HG02885 (cell line): ENCODE data around the gene SNX13.
A peak's percentile ranks its signal among the peaks of the same experiment; 100 is the strongest.

Experiments used
- ATAC-seq: cut with Tn5 transposase; IDR thresholded peaks from one replicate; pipeline ENCODE4 v1.9.1; 2021; ENCODE audit warnings: mild to moderate bottlenecking; ENCODE audit not compliant: unreplicated experiment, poor library complexity

Gene SNX13, protein sequence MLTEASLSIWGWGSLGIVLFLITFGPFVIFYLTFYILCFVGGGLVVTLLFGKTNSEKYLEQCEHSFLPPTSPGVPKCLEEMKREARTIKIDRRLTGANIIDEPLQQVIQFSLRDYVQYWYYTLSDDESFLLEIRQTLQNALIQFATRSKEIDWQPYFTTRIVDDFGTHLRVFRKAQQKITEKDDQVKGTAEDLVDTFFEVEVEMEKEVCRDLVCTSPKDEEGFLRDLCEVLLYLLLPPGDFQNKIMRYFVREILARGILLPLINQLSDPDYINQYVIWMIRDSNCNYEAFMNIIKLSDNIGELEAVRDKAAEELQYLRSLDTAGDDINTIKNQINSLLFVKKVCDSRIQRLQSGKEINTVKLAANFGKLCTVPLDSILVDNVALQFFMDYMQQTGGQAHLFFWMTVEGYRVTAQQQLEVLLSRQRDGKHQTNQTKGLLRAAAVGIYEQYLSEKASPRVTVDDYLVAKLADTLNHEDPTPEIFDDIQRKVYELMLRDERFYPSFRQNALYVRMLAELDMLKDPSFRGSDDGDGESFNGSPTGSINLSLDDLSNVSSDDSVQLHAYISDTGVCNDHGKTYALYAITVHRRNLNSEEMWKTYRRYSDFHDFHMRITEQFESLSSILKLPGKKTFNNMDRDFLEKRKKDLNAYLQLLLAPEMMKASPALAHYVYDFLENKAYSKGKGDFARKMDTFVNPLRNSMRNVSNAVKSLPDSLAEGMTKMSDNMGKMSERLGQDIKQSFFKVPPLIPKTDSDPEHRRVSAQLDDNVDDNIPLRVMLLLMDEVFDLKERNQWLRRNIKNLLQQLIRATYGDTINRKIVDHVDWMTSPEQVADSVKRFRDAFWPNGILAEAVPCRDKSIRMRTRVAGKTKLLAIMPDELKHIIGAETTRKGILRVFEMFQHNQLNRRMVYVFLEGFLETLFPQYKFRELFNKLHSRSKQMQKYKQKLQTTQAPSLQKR

GRCh38 chr7:17940302-17940883 is at the start of gene SNX13:
TSS of gene SNX13 (minus strand) at chr7:17940494. CDS start at chr7:17940295, 199 bp downstream.
- peak; percentile 92 for ATAC-seq

DNA sequence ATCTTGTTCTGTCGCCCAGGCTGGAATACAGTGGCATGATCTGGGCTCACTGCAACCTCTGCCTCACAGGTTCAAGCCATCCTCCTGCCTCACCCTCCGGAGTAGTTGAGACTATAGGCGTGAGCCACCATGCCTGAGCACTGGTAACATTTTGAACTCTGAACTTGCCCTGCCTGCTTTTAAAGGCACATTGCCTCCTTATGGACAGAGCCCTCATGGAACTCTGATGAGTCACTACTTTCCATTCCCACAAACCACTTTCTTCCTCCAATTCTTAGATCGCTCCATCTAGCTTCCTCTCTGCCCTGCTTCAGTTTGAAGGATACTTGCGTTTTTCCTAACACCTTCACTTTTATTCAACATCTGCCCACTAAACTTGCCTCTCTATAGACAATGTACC is 49.3 kb upstream of the SNX13 start:
- ATAC-seq = no peak

DNA sequence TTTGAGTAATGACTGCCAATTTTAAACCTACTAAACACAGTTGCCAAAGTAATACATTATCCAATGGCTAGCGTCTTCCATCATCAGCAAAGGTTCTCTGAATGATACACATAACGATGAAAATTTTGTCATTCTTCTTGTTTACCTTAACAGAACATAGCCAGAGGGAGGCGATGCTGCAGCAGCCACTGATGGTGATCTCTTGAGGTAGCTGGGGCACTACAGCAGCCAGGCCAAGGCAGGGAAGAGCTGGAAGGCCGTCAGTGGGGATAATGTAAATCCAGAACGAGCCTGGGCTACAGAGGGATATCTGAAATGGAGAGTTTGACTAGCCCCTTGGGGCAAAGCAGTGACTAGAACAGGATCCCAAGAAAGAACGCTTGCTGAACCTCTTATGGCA is 48.6 kb upstream of the SNX13 start:
- no peak for ATAC-seq

DNA sequence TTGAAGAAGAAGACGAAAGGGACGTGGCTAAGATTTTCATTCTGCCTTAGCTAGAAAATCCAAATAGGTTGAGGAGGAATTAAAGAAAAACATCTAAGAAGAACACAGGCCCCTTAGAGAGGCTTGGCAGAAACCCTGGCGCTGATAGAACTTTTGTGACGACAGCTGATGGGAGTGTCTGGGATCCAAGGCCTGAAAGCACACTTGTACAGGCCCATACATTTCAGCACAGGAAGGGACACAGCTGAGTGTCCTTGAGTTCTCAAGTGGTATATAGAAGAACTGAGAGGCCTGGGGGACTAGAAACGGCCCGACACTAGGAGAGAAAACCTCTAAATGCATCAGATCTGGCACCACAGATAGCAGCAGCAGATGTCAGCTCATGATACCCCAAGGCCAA is 47.8 kb upstream of the SNX13 start:
- ATAC-seq = no peak

DNA sequence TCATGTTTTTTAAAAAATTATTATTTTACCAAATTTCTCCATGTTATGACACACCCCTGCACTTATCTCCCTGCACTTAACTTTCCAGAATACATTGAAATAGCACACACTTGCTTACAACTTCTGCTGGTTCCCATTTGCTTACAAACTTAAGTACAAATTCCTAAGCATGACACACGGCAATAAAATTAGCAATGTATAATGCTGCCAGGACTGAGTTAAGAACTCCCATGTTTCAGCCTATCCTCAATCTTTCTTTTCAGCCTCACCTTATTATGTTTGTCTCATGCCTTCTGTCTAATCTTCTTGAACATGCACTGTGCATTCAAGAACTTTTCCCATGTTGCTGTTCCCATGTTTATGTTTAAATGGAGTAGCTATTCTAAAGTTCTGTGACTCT is 46.6 kb upstream of the SNX13 start:
- no peak for ATAC-seq

DNA sequence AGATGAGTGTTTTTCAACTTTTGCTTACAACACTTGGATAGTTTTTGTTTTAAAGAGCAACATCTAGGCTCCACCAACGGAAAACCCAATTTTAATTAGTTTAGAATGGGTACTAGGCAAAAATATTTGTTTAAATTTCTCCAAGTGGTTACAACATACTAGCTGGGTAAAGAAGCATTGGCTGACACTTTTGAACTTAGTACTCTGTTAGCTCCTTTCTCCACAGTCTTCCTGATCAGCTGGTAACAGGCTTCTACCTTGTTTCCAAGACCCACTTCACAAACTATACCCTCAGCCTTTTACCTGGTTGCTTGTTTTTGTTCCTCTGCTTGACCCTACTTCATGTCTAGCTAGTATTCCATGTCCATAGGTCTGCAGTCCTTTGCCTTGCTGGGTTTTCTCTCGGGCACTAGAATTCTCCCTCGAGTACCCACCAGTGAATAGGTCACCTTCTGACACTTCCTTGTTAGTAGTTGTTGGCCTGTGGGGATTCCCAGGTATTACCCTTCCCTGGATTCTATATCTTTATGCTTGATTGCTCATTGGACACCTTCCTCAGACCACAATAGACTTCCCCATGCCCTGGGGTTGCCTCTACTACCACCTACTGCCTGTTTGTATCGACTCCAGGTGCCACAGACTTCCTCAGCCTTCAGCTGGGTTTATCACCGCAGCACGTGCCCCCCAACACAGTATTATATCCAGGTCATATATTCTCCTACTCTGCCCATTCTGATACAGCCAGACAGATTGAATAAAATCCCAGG is 45.4 kb upstream of the SNX13 start:
- ATAC-seq = no peak

DNA sequence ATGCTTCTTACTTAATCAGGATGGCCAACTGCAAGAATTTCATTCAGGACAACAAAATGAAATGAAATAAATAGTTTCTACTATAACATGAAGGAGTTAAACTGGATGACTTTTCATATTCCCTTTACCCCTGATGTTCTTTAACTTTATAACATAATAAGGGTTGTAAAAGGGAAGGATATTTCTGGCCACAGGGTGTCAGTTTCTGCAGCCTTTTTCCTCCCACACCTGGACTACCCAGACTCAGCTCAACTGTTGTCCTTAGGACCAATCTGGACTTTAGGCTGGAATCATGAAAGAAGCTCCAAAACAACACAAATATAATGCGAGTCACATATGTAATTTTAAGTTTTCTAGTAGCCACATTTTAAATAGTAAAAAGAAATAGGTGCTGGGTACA is 44.0 kb upstream of the SNX13 start:
- no peak for ATAC-seq

- ATAC-seq = no peak
Measured at GRCh38 chr7:17983221-17984062, 43.1 kb upstream of the SNX13 start.

- ATAC-seq = no peak
Measured at GRCh38 chr7:17976952-17977351, 36.7 kb upstream of the SNX13 start.

DNA sequence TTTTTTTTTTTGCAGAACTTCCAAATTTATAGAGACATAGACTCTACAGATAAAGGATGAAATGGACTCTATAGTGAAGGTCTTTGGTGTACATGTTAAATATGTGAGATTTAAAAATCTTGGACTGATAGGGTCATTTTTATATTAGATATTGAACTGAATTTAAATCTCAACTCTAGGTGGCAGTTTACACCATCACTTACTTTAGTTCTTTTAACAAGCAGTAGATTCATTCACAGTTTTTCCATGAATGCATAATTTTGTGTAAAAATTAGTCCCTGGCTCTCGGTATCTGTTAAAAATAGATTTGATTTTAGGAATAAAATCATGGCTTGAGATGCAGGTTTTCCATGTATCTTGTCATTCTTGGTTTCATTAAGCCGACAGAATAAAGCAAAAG is 31.1 kb upstream of the SNX13 start:
- ATAC-seq = no peak

GRCh38 chr7:17968791-17969715 is 28.8 kb upstream of the SNX13 start:
- no peak for ATAC-seq

DNA sequence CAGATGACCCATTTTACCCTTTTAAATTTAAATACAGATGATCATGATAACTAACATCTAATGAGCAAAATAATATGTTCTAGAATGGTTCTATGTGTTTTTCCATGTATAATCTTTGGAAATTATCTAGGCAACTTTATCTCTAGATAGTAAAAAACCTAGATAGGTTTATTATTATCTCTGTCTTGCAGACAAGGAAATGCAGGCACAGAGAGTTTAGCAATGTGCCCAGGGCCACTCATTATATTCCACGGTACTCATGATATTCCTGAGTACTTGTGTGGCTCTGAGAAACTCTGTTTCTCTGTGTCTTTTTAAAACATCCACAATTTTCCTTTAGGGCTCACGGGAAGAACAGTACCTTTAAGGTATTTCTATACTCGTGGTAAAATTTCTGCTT is 26.4 kb upstream of the SNX13 start:
- ATAC-seq = no peak

GRCh38 chr7:17965603-17966002 is 25.3 kb upstream of the SNX13 start:
- ATAC-seq = no peak

- no peak for ATAC-seq
Measured at GRCh38 chr7:17963281-17963680, 23.0 kb upstream of the SNX13 start.

GRCh38 chr7:17962652-17963051 is 22.4 kb upstream of the SNX13 start:
- no peak for ATAC-seq

DNA sequence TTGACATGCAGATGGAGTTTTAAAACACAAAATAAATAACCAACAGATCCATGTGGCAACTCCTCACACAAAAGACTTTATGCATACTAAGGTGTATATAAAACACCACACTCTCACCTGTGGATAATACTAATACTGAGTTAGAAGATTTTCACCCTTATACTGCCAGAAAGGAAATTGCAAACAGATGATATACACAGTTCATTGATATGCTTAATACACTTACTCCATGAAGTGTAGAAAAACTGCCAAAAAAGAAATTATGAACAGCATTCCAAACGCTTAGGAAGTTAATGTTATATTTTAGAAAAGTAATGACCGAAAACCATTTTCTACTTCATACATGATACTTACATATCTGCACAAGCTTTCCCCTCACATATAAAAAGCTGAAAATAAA is 17.6 kb upstream of the SNX13 start:
- ATAC-seq = no peak

DNA sequence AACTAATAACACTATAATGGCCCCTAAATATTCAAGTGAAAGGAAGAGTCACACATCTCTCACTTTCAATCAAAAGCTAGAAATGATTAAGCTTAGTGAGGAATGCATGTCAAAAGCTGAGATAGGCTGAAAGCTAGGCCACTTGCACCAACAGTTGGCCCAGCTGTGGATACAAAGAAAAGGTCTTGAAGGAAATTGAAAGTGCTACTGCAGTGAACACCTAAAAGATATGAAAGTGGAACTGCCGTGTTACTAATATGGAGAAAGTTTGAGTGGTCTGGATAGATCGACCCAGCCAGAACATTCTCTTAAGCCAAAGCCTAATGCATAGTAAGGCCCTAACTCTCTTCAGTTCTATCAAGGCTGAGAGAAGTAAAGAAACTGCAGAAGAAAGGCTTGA is 12.1 kb upstream of the SNX13 start:
- ATAC-seq = peak; percentile 99

DNA sequence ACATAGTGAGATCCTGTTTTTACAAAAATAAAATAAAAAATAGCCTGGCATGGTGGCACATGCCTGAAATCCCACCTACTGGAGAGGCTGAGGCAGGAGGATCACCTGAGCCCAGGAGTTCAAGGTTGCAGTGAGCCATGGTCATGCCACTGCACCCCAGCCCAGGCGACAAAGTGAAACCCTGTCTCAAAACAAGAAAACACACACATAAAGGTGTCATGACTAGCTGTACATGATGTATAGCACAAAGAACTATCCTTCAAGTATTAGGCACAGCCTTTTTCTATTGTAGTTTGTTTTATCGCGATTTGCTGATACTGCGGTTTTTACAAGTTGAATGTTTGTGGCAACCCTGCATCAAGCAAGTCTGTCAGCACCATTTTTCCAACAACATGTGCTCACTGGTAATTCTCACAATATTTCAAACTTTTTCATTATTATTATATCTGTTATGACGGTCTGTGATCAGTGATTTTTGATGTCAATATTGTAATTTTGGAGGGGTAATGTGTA is 11.5 kb upstream of the SNX13 start:
- no peak for ATAC-seq
